SU-DHL-6 (cell line): ENCODE measurements around the gene DUOX2.
"Not testable (repeated sequence)": the region's sequence is repeated elsewhere in the genome, so short reads cannot be mapped to it uniquely, and the experiment has no call there.

Experiments used
- H2AFZ ChIP-seq: fragments of 200-600 bp; sonication (generic); 2 replicates; pipeline ENCODE4 v1.6.1; 2014; ENCODE audit warnings: low read depth, mild to moderate bottlenecking, moderate library complexity, mixed read lengths, antibody characterized with exemption, low read length; ENCODE audit not compliant: severe bottlenecking
- H3F3A ChIP-seq: fragments of 200-600 bp; shearing (Covaris generic); 2 replicates; pipeline ENCODE4 v1.6.0; 2016; ENCODE audit warnings: antibody characterized with exemption, mild to moderate bottlenecking; ENCODE audit not compliant: insufficient read depth
- H3K27ac ChIP-seq: fragments of 200-600 bp; sonication (generic); 2 replicates; pipeline ENCODE4 v1.5.1; 2016; ENCODE audit warnings: low read depth, mild to moderate bottlenecking, low read length, moderate library complexity, mixed read lengths
- H3K27me3 ChIP-seq: fragments of 200-600 bp; sonication (generic), shearing (Covaris generic); 2 replicates; pipeline ENCODE4 v1.6.0; 2014; ENCODE audit warnings: mild to moderate bottlenecking, low read length
- H3K36me3 ChIP-seq: fragments of 200-600 bp; sonication (generic); 2 replicates; pipeline ENCODE4 v1.6.1; 2014; ENCODE audit warnings: mild to moderate bottlenecking, low read length, mixed read lengths
- H3K4me2 ChIP-seq: fragments of 300-600, 200-600 bp; shearing (Covaris generic), sonication (generic); 2 replicates; pipeline ENCODE4 v1.6.0; 2014; ENCODE audit warnings: low read length, low read depth, mild to moderate bottlenecking; ENCODE audit not compliant: poor library complexity, severe bottlenecking
- H3K4me3 ChIP-seq: fragments of 200-600 bp; sonication (generic); 2 replicates; pipeline ENCODE4 v1.5.1; 2014; ENCODE audit warnings: antibody characterized with exemption, low read length, mild to moderate bottlenecking, mixed read lengths; ENCODE audit not compliant: insufficient read depth, poor library complexity, severe bottlenecking
- H3K79me2 ChIP-seq: fragments of 200-600 bp; sonication (generic); 2 replicates; pipeline ENCODE4 v1.6.1; 2014; ENCODE audit warnings: mild to moderate bottlenecking, low read length, moderate library complexity; ENCODE audit not compliant: insufficient read depth
- H3K9ac ChIP-seq: fragments of 200-600 bp; sonication (generic); 2 replicates; pipeline ENCODE4 v1.7.0; 2014; ENCODE audit warnings: mild to moderate bottlenecking, low read length
- H3K9me2 ChIP-seq: fragments of 200-600 bp; sonication (generic); replicated peaks from 2 replicates; pipeline ENCODE4 v1.6.1; 2014; ENCODE audit warnings: low read length; ENCODE audit not compliant: insufficient read depth
- H3K9me3 ChIP-seq: fragments of 200-600 bp; sonication (generic); 2 replicates; pipeline ENCODE4 v1.6.1; 2014; ENCODE audit warnings: low read length, mixed read lengths; ENCODE audit not compliant: insufficient read depth
- H4K20me1 ChIP-seq: fragments of 200-600 bp; sonication (generic); 2 replicates; pipeline ENCODE4 v1.6.1; 2014; ENCODE audit warnings: low read depth, mild to moderate bottlenecking, antibody characterized with exemption, low read length, moderate library complexity, mixed read lengths
- EZH2phosphoT487 ChIP-seq: fragments of 200-600 bp; sonication (generic), shearing (Covaris generic); conservative IDR thresholded peaks from 2 replicates; pipeline ENCODE4 v1.6.1; 2018; ENCODE audit warnings: mild to moderate bottlenecking, antibody characterized with exemption, low read length, moderate library complexity, mixed read lengths
- TF ChIP-seq, protein P1 (sequence below): fragments of 200-600 bp; sonication (generic); IDR thresholded peaks from one replicate; pipeline ENCODE4 v1.5.1; 2017; ENCODE audit warnings: antibody characterized with exemption, mild to moderate bottlenecking, low read length, moderate library complexity; ENCODE audit not compliant: insufficient read depth, poor library complexity, severe bottlenecking

The DUOX2 gene

DNA sequence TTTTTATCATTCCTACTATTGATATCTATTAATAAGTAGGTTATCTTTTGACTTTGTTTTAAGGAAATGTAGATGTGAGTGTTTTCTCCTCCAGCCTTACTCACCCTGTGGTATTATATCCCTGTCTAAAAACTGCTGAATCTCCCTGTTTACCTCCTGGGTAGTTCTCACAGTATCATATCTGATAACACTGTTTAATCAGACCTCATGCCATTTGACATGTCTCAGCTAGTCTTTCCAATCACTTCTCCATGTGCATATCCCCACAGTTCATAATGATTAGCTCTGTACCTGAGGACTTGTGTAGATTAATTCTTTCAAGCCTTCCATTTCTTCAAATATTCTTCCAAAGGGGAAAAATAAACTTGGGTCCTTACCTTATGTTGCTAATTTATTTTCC lies 30.7 kb downstream of the DUOX2 start:
- no peaks in the 10 kb centered on the region for H3K27me3 ChIP-seq
- no peaks in the 10 kb centered on the region for H3K79me2 ChIP-seq
- no peaks in the 10 kb centered on the region for H4K20me1 ChIP-seq
- no peaks in the 10 kb centered on the region for H3K36me3 ChIP-seq
- H2AFZ ChIP-seq: no peak overlapping the region
- H3K9me2 ChIP-seq: no peaks in the 10 kb centered on the region
- H3K4me3 ChIP-seq: no peak overlapping the region
- no peak overlapping the region for H3K4me2 ChIP-seq
- no peak overlapping the region for H3K27ac ChIP-seq
- no peak overlapping the region for H3K9ac ChIP-seq
- H3F3A ChIP-seq: no peaks in the 10 kb centered on the region
- no peak for TF ChIP-seq EZH2phosphoT487
- TF ChIP-seq, protein P1, sequence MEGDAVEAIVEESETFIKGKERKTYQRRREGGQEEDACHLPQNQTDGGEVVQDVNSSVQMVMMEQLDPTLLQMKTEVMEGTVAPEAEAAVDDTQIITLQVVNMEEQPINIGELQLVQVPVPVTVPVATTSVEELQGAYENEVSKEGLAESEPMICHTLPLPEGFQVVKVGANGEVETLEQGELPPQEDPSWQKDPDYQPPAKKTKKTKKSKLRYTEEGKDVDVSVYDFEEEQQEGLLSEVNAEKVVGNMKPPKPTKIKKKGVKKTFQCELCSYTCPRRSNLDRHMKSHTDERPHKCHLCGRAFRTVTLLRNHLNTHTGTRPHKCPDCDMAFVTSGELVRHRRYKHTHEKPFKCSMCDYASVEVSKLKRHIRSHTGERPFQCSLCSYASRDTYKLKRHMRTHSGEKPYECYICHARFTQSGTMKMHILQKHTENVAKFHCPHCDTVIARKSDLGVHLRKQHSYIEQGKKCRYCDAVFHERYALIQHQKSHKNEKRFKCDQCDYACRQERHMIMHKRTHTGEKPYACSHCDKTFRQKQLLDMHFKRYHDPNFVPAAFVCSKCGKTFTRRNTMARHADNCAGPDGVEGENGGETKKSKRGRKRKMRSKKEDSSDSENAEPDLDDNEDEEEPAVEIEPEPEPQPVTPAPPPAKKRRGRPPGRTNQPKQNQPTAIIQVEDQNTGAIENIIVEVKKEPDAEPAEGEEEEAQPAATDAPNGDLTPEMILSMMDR: no peak
- no peaks in the 10 kb centered on the region for H3K9me3 ChIP-seq

DNA sequence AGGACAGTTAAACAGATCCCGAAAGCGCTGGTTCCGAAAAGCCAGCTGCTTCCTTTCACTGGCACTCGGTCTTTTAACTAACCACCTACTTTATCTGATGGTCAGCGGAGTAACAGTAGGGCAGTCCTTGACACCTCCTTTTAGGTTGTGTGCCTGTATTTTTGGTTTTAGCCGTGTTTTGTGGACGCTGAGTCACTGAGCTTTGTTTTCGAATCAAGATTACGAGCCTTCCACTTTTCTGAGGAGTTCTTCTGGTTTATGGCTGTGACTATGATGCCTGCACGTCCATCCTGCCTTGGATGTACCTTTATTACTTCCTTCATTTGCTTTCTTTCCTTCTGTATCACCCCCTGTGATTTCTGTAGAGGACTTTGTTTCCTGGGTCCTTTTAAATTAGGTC lies 31.6 kb downstream of the DUOX2 start:
- H3K9ac ChIP-seq, H4K20me1 ChIP-seq, H3K36me3 ChIP-seq, H3K27ac ChIP-seq, H3K4me3 ChIP-seq, H3K79me2 ChIP-seq, H3K9me2 ChIP-seq, H2AFZ ChIP-seq, H3K9me3 ChIP-seq, H3K4me2 ChIP-seq, H3F3A ChIP-seq, H3K27me3 ChIP-seq: not testable (repeated sequence)

DNA sequence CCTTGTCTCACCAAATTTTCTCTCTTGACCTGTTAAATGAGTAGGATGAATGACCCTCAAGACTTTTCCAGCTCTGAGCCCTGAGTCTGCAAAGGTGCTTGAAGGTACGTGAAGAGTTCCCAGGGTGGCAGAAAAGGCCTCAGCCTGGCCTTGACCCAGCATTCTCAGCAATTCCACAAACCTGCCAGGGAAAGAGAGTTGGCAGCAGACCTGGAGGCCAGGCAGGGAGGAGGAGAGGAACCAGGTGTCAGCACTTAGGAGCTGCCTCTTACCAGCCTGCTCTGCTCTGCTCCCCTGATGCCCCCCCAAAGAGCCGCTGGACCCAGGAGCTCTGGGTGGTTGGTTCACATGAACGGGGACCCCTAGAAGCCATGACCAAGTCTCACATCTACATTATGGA lies 33.4 kb downstream of the DUOX2 start:
- H4K20me1 ChIP-seq, H3K27me3 ChIP-seq: not testable (repeated sequence)

DNA sequence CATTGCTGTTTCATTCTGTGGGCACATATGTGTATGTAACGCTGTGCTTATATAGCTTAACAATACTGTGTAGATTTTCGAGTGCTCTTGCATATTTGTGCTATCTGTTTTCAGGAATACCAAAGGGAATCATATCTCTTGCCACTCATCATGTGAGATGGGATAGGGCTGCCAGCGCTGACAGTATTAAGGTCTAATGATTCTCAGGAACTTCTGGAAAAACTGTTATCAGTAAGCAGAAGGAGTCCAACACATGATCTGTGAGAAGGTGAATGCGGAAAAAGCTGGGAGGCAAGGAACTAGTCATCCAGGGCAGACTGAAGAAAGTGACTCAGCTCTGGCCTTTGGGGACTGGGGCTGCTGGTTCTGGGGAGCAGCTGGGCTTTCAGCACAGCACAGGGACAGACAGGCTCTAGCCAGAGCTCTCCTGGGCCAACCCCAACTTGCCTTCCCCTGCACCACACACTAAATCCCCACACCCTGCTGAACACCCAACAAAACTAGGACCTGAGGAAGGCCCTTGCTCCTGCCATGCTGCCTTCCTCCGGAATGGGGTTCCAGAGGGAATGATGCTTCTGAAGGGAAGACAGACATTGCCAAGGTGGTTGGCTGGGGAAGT lies 34.2 kb downstream of the DUOX2 start:
- not testable (repeated sequence) for H3K9ac ChIP-seq, H3F3A ChIP-seq, H3K36me3 ChIP-seq, H2AFZ ChIP-seq, H3K27ac ChIP-seq, H3K9me2 ChIP-seq, H3K9me3 ChIP-seq, H3K4me2 ChIP-seq, H3K4me3 ChIP-seq, H4K20me1 ChIP-seq, H3K79me2 ChIP-seq, H3K27me3 ChIP-seq

More for the DNA sequence above, 33.4 kb downstream of the DUOX2 start:
- not testable (repeated sequence) for H3K36me3 ChIP-seq, H3K79me2 ChIP-seq, H3K4me2 ChIP-seq, H3K9me2 ChIP-seq, H3F3A ChIP-seq, H3K27ac ChIP-seq, H3K9ac ChIP-seq, H3K9me3 ChIP-seq, H3K4me3 ChIP-seq, H2AFZ ChIP-seq

DNA sequence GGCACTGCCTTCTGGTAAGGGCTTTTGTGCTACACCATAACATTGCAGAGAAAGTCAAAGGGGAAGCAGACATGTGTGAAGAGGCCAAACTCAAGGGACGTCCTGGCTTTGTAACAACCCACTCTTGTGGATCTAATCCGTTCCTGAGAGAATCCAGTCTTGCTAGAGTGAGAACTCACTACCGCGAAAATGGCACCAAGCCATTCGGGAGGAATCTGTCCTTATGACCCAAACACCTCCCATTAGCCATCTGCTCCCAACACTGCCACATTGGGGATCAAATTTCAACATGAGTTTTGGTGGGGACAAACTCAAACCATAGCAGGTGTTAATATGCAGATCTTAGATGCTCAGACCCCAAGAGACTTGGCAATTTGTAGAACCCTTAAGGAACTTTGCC lies 34.8 kb downstream of the DUOX2 start:
- not testable (repeated sequence) for H3K79me2 ChIP-seq, H3K9ac ChIP-seq, H3K36me3 ChIP-seq, H3K27ac ChIP-seq, H4K20me1 ChIP-seq, H3K4me3 ChIP-seq, H3K27me3 ChIP-seq, H3K9me3 ChIP-seq, H2AFZ ChIP-seq, H3K9me2 ChIP-seq, H3F3A ChIP-seq, H3K4me2 ChIP-seq

DNA sequence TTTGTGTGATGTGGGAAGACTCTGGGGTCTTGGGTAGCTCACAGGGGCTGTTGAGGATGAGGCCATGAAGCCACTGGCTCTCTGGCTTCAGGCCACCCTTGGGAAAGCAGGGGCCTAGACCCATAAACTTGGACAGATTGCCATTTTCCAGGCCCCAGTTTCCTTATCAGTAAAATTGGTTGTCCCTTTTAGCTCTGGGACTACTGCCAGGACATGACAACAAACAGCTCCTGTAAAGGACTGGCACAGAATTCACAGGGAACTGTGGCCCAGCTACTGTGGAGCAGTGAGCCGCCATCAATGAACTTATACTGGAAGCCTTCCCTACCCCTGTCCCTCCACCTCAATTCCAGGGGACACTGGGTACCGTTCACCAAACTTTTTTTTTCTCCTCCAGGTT lies 36.6 kb downstream of the DUOX2 start:
- not testable (repeated sequence) for H3F3A ChIP-seq, H4K20me1 ChIP-seq, H3K9me2 ChIP-seq, H3K4me2 ChIP-seq, H3K27me3 ChIP-seq, H3K36me3 ChIP-seq, H3K4me3 ChIP-seq, H3K79me2 ChIP-seq, H2AFZ ChIP-seq, H3K9me3 ChIP-seq, H3K9ac ChIP-seq, H3K27ac ChIP-seq

DNA sequence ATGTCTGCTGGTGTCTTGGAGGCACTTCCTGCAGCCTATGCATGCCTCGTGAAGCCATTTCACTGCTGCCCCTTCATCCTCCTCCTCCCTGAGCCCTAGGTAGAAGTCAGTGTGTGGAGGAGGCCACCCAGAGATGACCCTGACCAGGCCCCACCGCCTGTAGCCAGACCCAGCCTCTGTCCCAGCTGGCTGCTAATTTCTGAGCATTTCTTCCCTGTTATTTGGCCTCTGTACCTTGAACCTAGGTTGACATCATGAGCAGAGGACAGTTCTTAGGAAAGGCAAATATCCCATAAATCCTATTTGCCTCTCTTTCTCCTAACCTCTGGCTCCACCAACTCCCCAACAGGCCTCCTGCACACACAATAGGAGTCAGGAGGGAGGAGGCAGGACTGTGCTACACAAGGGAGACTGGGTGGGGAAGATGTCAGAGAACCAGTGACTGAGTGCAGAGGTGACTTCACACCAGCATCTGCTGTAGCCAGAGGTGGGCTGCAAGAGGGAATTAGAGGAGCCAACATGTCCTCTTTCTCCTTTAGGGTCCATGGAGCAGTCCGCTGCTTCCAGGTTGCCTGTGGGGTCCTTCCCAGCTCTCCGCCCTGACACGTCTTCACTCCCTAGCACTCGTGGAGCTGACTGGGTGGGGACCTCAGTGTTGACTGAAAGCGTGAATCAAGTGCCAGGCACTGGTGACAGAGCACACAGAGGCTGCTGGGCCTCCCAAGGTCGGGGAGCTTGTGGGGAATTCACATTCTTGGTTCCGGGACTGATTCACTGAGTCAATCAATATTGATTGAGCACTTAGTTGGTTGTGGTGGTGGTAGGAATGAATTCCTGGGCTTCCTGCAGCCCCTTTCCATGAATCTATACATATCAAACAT lies 38.3 kb downstream of the DUOX2 start:
- H3K27ac ChIP-seq, H3K9ac ChIP-seq, H2AFZ ChIP-seq, H3K9me2 ChIP-seq, H3K79me2 ChIP-seq, H3K36me3 ChIP-seq, H3K9me3 ChIP-seq, H3K27me3 ChIP-seq, H3K4me3 ChIP-seq, H4K20me1 ChIP-seq, H3F3A ChIP-seq, H3K4me2 ChIP-seq: not testable (repeated sequence)
